GM12878 (cell line): Measurements from ENCODE around the gene SCAP. TPM values are rescaled to one million over a fixed set of nuclear protein-coding genes. Genes with fewer than 3 reads are reported as not detected.

Experiments
- ATAC-seq: fragments of 200-7000 bp; cut with Tn5 transposase; 3 replicates; pipeline ENCODE4 v1.9.1; 2020; ENCODE audit warnings: mild to moderate bottlenecking, moderate library complexity
- BruUV-seq: library from RNA; stranded (reverse); fragments of 400-500 nt; replicated peaks from 2 replicates; lab custom pipeline; 2021; lab: Mats Ljungman, UMichigan
- CTCF ChIA-PET: fragments of 300-600 bp; sonication (Branson Sonifier 250); formaldehyde crosslinking; extraction: SDS; loops from one replicate; lab custom pipeline; 2021; ENCODE audit warnings: inconsistent platforms; lab: Yijun Ruan, JAX
- POLR2A ChIA-PET: fragments of 350-600 bp; formaldehyde crosslinking; extraction: SDS; loops from one replicate; lab custom pipeline; 2021; ENCODE audit warnings: inconsistent platforms; lab: Charles Lee
- RAD21 ChIA-PET: fragments of 300-600 bp; sonication (Branson Sonifier 250); formaldehyde crosslinking; loops from one replicate; lab custom pipeline; 2023; ENCODE audit warnings: antibody characterized with exemption; ENCODE audit not compliant: unreplicated experiment; lab: Charles Lee
- SMC1A ChIA-PET: fragments of 300-600 bp; sonication (Branson Sonifier 250); formaldehyde crosslinking; loops from one replicate; lab custom pipeline; 2023; ENCODE audit not compliant: unreplicated experiment, uncharacterized antibody; lab: Charles Lee
- DNase-seq: peaks from one replicate; pipeline ENCODE4 v3.0.0-alpha.2; 2011; ENCODE audit warnings: low read depth, low spot score
- FAIRE-seq: peaks from 3 replicates; lab custom pipeline; 2011; peaks lifted over from hg19 to GRCh38; lab: Jason Lieb, UNC
- H2AFZ ChIP-seq: 2 replicates; pipeline ENCODE4 v1.6.0; 2011; ENCODE audit warnings: low read depth, low read length, control low read depth; ENCODE audit not compliant: control insufficient read depth
- H3K27ac ChIP-seq: 2 replicates; pipeline ENCODE4 v1.5.1; 2011; ENCODE audit warnings: control low read depth; ENCODE audit not compliant: control insufficient read depth, insufficient read depth
- H3K27me3 ChIP-seq, 2 experiments: replicated peaks in 1 of 2; 2 replicates each; pipeline versions ENCODE4 v1.6.0 to v1.6.1; 2011; ENCODE audit warnings: low read length in 1 of 2; ENCODE audit not compliant: control insufficient read depth in 2 of 2, insufficient read depth in 2 of 2
- H3K36me3 ChIP-seq, 2 experiments: 2 replicates each; pipeline ENCODE4 v1.5.1; 2011; ENCODE audit warnings: low read length in 1 of 2; ENCODE audit not compliant: control insufficient read depth in 2 of 2, insufficient read depth in 2 of 2
- H3K4me1 ChIP-seq: 2 replicates; pipeline ENCODE4 v1.6.1; 2011; ENCODE audit warnings: mild to moderate bottlenecking, low read length, moderate library complexity, mixed read lengths; ENCODE audit not compliant: control insufficient read depth, insufficient read depth
- H3K4me2 ChIP-seq: 2 replicates; pipeline ENCODE4 v1.6.0; 2011; ENCODE audit warnings: control low read depth; ENCODE audit not compliant: control insufficient read depth, insufficient read depth
- H3K4me3 ChIP-seq: fragments of 200-600 bp; sonication (generic); 2 replicates; pipeline ENCODE4 v1.5.1; 2016
- H3K79me2 ChIP-seq: 2 replicates; pipeline ENCODE4 v1.6.0; 2011; ENCODE audit warnings: low read length; ENCODE audit not compliant: control insufficient read depth, insufficient read depth
- H3K9ac ChIP-seq: 2 replicates; pipeline ENCODE4 v1.8.0; 2011; ENCODE audit warnings: low read length, control low read depth, mixed read lengths; ENCODE audit not compliant: control insufficient read depth, insufficient read depth
- H3K9me3 ChIP-seq: replicated peaks from 3 replicates; pipeline ENCODE4 v1.5.1; 2011; ENCODE audit warnings: mild to moderate bottlenecking, low read length; ENCODE audit not compliant: control insufficient read depth, insufficient read depth
- H4K20me1 ChIP-seq: 2 replicates; pipeline ENCODE4 v1.6.0; 2011; ENCODE audit not compliant: control insufficient read depth, insufficient read depth
- CREM ChIP-seq: IDR thresholded peaks from 2 replicates; pipeline ENCODE4 v1.6.1; 2014; ENCODE audit warnings: antibody characterized with exemption, low read depth
- EGR1 ChIP-seq, 2 experiments: IDR thresholded peaks; 1 replicate in 1 of 2; 2 replicates in 1 of 2; pipeline ENCODE4 v1.6.1; 2011 to 2012; ENCODE audit warnings: low read depth in 2 of 2, low read length in 2 of 2, borderline replicate concordance in 1 of 2, mild to moderate bottlenecking in 1 of 2, moderate library complexity in 1 of 2
- NFYA ChIP-seq: IDR thresholded peaks from 2 replicates; pipeline ENCODE4 v1.6.1; 2011; ENCODE audit warnings: low read depth, mild to moderate bottlenecking, low read length, improper control_type of control experiment, borderline replicate concordance
- NR2C1 ChIP-seq: fragments of 450-650 bp; IDR thresholded peaks from 2 replicates; pipeline ENCODE4 v1.6.1; 2017; ENCODE audit warnings: antibody characterized with exemption, mild to moderate bottlenecking, moderate library complexity
- NR2C2 ChIP-seq: IDR thresholded peaks from 2 replicates; pipeline ENCODE4 v1.6.1; 2011; ENCODE audit warnings: borderline replicate concordance, low read depth; ENCODE audit not compliant: control insufficient read depth, insufficient read length
- POLR2AphosphoS5 ChIP-seq: IDR thresholded peaks from 2 replicates; pipeline ENCODE4 v1.6.1; 2011; ENCODE audit warnings: mild to moderate bottlenecking, low read length, inconsistent platforms
- SMARCA5 ChIP-seq: fragments of 450-650 bp; IDR thresholded peaks from 2 replicates; pipeline ENCODE4 v1.6.1; 2017; ENCODE audit warnings: mild to moderate bottlenecking
- WGBS: methylation state at CpG from one replicate; pipeline ENCODE4 v1.1.6; 2016; ENCODE audit warnings: low lambda C conversion rate; ENCODE audit not compliant: insufficient replicate concordance, insufficient coverage; ENCODE audit errors: missing lambda C conversion rate; 5-methylcytosine and 5-hydroxymethylcytosine counted together
- in situ Hi-C: fragments of 300-500 bp; cut with MboI; formaldehyde crosslinking; loops from 9 replicates; pipeline ENCODE4 v1.14.3; 2018; ENCODE audit warnings: mixed read lengths
- intact Hi-C: fragments of 100-400 bp; cut with micrococcal nuclease; formaldehyde crosslinking; loops from one replicate; pipeline ENCODE4 v1.14.2; 2022; ENCODE audit not compliant: unreplicated experiment
- polyA plus RNA-seq, 11 experiments: library from polyadenylated mRNA; depleted of rRNA in 4 of 11; unstranded in 6 of 11; stranded (reverse) in 5 of 11; fragments of >200 nt; fragmentation: Nextera tagmentation in 4 of 11; fragmentation: Illumina TruSeq in 1 of 11; extraction: Ambion mirVana in 4 of 11; extraction: Trizol in 1 of 11; gene quantifications; 1 replicate in 1 of 11; 2 replicates in 10 of 11; pipeline versions ENCODE4 v1.2.1 to v1.2.3, GENCODE V29; 2011 to 2016; ENCODE audit warnings: inconsistent platforms in 2 of 11, missing spikeins in 2 of 11, low read depth in 1 of 11
- total RNA-seq, 4 experiments: library from RNA; depleted of rRNA in 3 of 4; stranded (reverse); fragments of >200 nt in 3 of 4; fragmentation: Illumina TruSeq in 1 of 4; extraction: Trizol in 1 of 4; gene quantifications; 2 replicates each; pipeline versions ENCODE4 v1.2.1 to v1.2.3, GENCODE V29; 2013 to 2021
- TF ChIP-seq, protein P1 (sequence below): IDR thresholded peaks from 2 replicates; pipeline ENCODE4 v1.6.1; 2011; ENCODE audit warnings: low read depth, mild to moderate bottlenecking, low read length, moderate library complexity, borderline replicate concordance; ENCODE audit errors: extremely low read depth
- TF ChIP-seq, protein P2 (sequence below): fragments of 450-650 bp; IDR thresholded peaks from 2 replicates; pipeline ENCODE4 v1.6.1; 2017; ENCODE audit warnings: mild to moderate bottlenecking, low read depth, inconsistent platforms; ENCODE audit not compliant: poor library complexity, severe bottlenecking
- TF ChIP-seq, protein P3 (sequence below): fragments of 150-350 bp; IDR thresholded peaks from 2 replicates; pipeline ENCODE4 v1.6.1; 2016; ENCODE audit warnings: low read depth, low read length
- TF ChIP-seq, protein P4 (sequence below): IDR thresholded peaks from 2 replicates; pipeline ENCODE4 v1.6.1; 2012; ENCODE audit warnings: low read depth, low read length, improper control_type of control experiment
- TF ChIP-seq, protein P5 (sequence below): IDR thresholded peaks from 2 replicates; pipeline ENCODE4 v1.6.1; 2011; ENCODE audit warnings: borderline replicate concordance, low read depth, mild to moderate bottlenecking, moderate library complexity, mixed read lengths, low read length; ENCODE audit not compliant: insufficient read depth; ENCODE audit errors: extremely low read length

SCAP gene
- total and polyA plus RNA-seq, 10 of the 15 experiments (the other 5 are each of a cell fraction or from before 2014, with no cell fraction given), result 1.5 to 64.1 (median 27.9) TPM

DNA sequence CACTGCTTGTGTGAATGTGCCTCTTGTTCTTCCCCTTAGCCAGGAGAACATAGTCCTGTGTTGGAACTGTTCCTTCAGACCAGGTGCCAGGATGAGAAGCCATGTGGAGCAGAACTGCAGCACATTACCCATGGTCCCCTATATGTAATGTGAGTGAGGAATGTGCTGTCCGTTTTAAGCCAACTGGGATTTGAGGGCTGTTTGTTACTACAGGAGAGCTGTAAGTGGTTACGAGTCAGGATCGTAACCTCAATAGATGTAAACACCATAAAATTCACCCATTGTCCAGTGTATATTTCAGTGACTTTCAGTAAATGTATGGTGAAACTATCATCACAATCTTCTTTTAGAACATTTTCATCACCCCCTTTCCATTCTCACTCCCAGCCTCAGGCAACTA lies 10.1 kb upstream of the SCAP start (continued):
- TF ChIP-seq EGR1 (IDR thresholded peaks at IDR 0.05; ENCODE audit: borderline replicate concordance in 1 of 2, low read depth in 2 of 2, low read length in 2 of 2) (no peak), SMARCA5 (no peak), CREM (no peak)
- TF ChIP-seq, all 136 proteins: peak for 0

DNA sequence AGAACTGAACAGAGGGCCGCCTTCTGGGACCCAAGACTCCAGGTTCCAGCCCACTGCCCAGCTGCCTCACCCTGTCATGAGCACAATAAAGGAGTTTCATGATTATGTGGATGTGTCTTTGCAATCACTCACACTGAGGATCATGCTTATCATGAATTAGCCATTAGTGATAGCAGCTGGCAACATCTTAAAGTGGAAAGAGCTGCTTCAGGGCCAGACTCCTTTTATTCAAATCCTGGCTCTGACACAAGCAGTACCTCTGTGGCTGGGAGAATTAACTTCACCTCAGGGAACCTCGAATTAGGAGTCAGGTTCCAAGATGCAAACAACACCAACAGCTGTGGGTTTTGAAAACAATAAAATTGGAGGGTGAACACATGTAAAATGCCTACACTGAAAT lies 6.6 kb upstream of the SCAP start:
- DNase-seq (no peak), FAIRE-seq (no peak), ATAC-seq (no peak)
- Histone ChIP-seq H3K27ac (no peak overlapping the region), H3K4me1 (no peaks in the 10 kb centered on the region), H3K4me2 (no peak overlapping the region), H3K27me3 (no peaks in the 10 kb centered on the region), H4K20me1 (no peaks in the 10 kb centered on the region), H3K36me3 (no peaks in the 10 kb centered on the region), H3K79me2 (no peaks in the 10 kb centered on the region), H2AFZ (no peak overlapping the region), H3K4me3 (no peak overlapping the region), H3K9me3 (no peaks in the 10 kb centered on the region), H3K9ac (no peak overlapping the region)
- TF ChIP-seq, protein P1, sequence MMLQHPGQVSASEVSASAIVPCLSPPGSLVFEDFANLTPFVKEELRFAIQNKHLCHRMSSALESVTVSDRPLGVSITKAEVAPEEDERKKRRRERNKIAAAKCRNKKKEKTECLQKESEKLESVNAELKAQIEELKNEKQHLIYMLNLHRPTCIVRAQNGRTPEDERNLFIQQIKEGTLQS, result no peak
- no peak for TF ChIP-seq NR2C2
- no peak for TF ChIP-seq NR2C1
- TF ChIP-seq, protein P2, sequence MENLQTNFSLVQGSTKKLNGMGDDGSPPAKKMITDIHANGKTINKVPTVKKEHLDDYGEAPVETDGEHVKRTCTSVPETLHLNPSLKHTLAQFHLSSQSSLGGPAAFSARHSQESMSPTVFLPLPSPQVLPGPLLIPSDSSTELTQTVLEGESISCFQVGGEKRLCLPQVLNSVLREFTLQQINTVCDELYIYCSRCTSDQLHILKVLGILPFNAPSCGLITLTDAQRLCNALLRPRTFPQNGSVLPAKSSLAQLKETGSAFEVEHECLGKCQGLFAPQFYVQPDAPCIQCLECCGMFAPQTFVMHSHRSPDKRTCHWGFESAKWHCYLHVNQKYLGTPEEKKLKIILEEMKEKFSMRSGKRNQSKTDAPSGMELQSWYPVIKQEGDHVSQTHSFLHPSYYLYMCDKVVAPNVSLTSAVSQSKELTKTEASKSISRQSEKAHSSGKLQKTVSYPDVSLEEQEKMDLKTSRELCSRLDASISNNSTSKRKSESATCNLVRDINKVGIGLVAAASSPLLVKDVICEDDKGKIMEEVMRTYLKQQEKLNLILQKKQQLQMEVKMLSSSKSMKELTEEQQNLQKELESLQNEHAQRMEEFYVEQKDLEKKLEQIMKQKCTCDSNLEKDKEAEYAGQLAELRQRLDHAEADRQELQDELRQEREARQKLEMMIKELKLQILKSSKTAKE, result no peak
- TF ChIP-seq POLR2AphosphoS5, result no peak
- no peak for TF ChIP-seq NFYA
- TF ChIP-seq, protein P3, sequence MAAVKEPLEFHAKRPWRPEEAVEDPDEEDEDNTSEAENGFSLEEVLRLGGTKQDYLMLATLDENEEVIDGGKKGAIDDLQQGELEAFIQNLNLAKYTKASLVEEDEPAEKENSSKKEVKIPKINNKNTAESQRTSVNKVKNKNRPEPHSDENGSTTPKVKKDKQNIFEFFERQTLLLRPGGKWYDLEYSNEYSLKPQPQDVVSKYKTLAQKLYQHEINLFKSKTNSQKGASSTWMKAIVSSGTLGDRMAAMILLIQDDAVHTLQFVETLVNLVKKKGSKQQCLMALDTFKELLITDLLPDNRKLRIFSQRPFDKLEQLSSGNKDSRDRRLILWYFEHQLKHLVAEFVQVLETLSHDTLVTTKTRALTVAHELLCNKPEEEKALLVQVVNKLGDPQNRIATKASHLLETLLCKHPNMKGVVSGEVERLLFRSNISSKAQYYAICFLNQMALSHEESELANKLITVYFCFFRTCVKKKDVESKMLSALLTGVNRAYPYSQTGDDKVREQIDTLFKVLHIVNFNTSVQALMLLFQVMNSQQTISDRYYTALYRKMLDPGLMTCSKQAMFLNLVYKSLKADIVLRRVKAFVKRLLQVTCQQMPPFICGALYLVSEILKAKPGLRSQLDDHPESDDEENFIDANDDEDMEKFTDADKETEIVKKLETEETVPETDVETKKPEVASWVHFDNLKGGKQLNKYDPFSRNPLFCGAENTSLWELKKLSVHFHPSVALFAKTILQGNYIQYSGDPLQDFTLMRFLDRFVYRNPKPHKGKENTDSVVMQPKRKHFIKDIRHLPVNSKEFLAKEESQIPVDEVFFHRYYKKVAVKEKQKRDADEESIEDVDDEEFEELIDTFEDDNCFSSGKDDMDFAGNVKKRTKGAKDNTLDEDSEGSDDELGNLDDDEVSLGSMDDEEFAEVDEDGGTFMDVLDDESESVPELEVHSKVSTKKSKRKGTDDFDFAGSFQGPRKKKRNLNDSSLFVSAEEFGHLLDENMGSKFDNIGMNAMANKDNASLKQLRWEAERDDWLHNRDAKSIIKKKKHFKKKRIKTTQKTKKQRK, result no peak
- TF ChIP-seq, protein P4, sequence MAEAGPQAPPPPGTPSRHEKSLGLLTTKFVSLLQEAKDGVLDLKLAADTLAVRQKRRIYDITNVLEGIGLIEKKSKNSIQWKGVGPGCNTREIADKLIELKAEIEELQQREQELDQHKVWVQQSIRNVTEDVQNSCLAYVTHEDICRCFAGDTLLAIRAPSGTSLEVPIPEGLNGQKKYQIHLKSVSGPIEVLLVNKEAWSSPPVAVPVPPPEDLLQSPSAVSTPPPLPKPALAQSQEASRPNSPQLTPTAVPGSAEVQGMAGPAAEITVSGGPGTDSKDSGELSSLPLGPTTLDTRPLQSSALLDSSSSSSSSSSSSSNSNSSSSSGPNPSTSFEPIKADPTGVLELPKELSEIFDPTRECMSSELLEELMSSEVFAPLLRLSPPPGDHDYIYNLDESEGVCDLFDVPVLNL, result no peak
- TF ChIP-seq, protein P5, sequence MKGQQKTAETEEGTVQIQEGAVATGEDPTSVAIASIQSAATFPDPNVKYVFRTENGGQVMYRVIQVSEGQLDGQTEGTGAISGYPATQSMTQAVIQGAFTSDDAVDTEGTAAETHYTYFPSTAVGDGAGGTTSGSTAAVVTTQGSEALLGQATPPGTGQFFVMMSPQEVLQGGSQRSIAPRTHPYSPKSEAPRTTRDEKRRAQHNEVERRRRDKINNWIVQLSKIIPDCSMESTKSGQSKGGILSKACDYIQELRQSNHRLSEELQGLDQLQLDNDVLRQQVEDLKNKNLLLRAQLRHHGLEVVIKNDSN, result no peak
- CTCF ChIA-PET, result interaction anchor here (1.6 kb wide), 2 partner anchors 11 to 61 kb away, joined by 4 to 9 read pairs; no protein-coding TSS in a partner anchor
- in situ Hi-C loops, result no loop called here
- POLR2A ChIA-PET, result interaction anchor here (0.6 to 0.7 kb wide), 3 partner anchors 63 to 76 kb away, joined by 3 to 4 read pairs (median 4); no protein-coding TSS in a partner anchor
- BruUV-seq, result no TSS peak
- RAD21 ChIA-PET, result interaction anchor here (0.7 to 1.0 kb wide), 2 partner anchors 61 to 316 kb away, joined by 3 read pairs; no protein-coding TSS in a partner anchor
- SMC1A ChIA-PET, result interaction anchor here (1.2 to 1.4 kb wide), 3 partner anchors 9 to 42 kb away, joined by 3 read pairs; no protein-coding TSS in a partner anchor
- intact Hi-C loops, result no loop called here
- WGBS, result 47% methylated on average over 2 of the region's 2 CpGs
